IPS-20b (cell line): Measurements from ENCODE around the gene RPAP3.
A peak's percentile ranks its signal among the peaks of the same experiment; 100 is the strongest.

Source experiments
- H3K27ac ChIP-seq: one replicate; pipeline ENCODE4 v1.5.1; 2013; ENCODE audit warnings: low read length
- H3K27me3 ChIP-seq: 2 replicates; pipeline ENCODE4 v1.6.1; 2013; ENCODE audit warnings: mild to moderate bottlenecking, low read length, inconsistent platforms; ENCODE audit not compliant: insufficient read depth
- H3K36me3 ChIP-seq: 2 replicates; pipeline ENCODE4 v1.6.1; 2013; ENCODE audit warnings: low read depth, mild to moderate bottlenecking, inconsistent platforms, low read length, moderate library complexity; ENCODE audit not compliant: insufficient read depth
- H3K4me1 ChIP-seq: 2 replicates; pipeline ENCODE4 v1.6.1; 2013; ENCODE audit warnings: mild to moderate bottlenecking, control low read depth, inconsistent platforms, low read length, moderate library complexity; ENCODE audit not compliant: insufficient read depth
- H3K4me3 ChIP-seq: 2 replicates; pipeline ENCODE4 v1.5.1; 2013; ENCODE audit warnings: mild to moderate bottlenecking, low read length, inconsistent platforms
- H3K9ac ChIP-seq: 2 replicates; pipeline ENCODE4 v1.6.1; 2013; ENCODE audit warnings: low read depth, mild to moderate bottlenecking, inconsistent platforms, low read length, moderate library complexity
- H3K9me3 ChIP-seq: 2 replicates; pipeline ENCODE4 v1.6.1; 2013; ENCODE audit warnings: mild to moderate bottlenecking, low read depth, low read length, inconsistent platforms; ENCODE audit not compliant: insufficient read depth

The RPAP3 gene

GRCh38 chr12:47705566-47706425 is at the start of gene RPAP3:
RPAP3 (minus strand) TSS chr12:47706030; CDS start chr12:47702840, 3,190 bp downstream.
- Histone ChIP-seq H3K27me3 (no peaks in the 10 kb centered on the region), H3K4me3 (peak within 1 kb of the TSS; percentile 87), H3K9ac (peak within 1 kb of the TSS; percentile 94; the same call in 1 of the 2 replicates), H3K9me3 (no peaks in the 10 kb centered on the region), H3K36me3 (peaks cover 9% of the 10 kb centered on the region), H3K4me1 (peaks cover 6% of the 10 kb centered on the region; the same call in 1 of the 2 replicates), H3K27ac (peak within 1 kb of the TSS; percentile 60)

GRCh38 chr12:47754881-47755280 is 49.1 kb upstream of the RPAP3 start:
- Histone ChIP-seq H3K4me3 (no peak overlapping the region), H3K36me3 (no peaks in the 10 kb centered on the region), H3K27me3 (peaks cover 16% of the 10 kb centered on the region; the same call in 1 of the 2 replicates), H3K27ac (no peak overlapping the region), H3K9ac (no peak overlapping the region), H3K4me1 (peaks cover 30% of the 10 kb centered on the region), H3K9me3 (no peaks in the 10 kb centered on the region)

- Histone ChIP-seq H3K27ac (no peak overlapping the region), H3K36me3 (no peaks in the 10 kb centered on the region), H3K9ac (peak overlapping the region; percentile 32; the same call in 1 of the 2 replicates), H3K9me3 (no peaks in the 10 kb centered on the region), H3K27me3 (0 out of 2 replicates have a peak, but pooled peaks cover 11% of the 10 kb centered on the region), H3K4me3 (no peak overlapping the region), H3K4me1 (peaks cover 30% of the 10 kb centered on the region)
These were observed 48.3 kb upstream of the RPAP3 start for GRCh38 chr12:47754126-47754525.

GRCh38 chr12:47753021-47754001 is 47.5 kb upstream of the RPAP3 start:
- Histone ChIP-seq H3K4me3 (no peak overlapping the region), H3K4me1 (peaks cover 28% of the 10 kb centered on the region), H3K9me3 (no peaks in the 10 kb centered on the region), H3K36me3 (no peaks in the 10 kb centered on the region), H3K27ac (no peak overlapping the region), H3K9ac (peak overlapping the region; percentile 32; the same call in 1 of the 2 replicates), H3K27me3 (0 out of 2 replicates have a peak, but pooled peaks cover 11% of the 10 kb centered on the region)

- H3K27ac ChIP-seq: no peak overlapping the region
These were observed 46.7 kb upstream of the RPAP3 start for GRCh38 chr12:47752552-47752951.

GRCh38 chr12:47752121-47752520 is 46.3 kb upstream of the RPAP3 start:
- H3K4me3 ChIP-seq: no peak overlapping the region
- peaks cover 16% of the 10 kb centered on the region for H3K4me1 ChIP-seq

More at GRCh38 chr12:47752552-47752951, 46.7 kb upstream of the RPAP3 start:
- H3K36me3 ChIP-seq: no peaks in the 10 kb centered on the region
- H3K9me3 ChIP-seq: no peaks in the 10 kb centered on the region
- H3K9ac ChIP-seq: no peak overlapping the region
- no peak overlapping the region for H3K4me3 ChIP-seq
- H3K4me1 ChIP-seq: peaks cover 21% of the 10 kb centered on the region
- 0 out of 2 replicates have a peak, but pooled peaks cover 7% of the 10 kb centered on the region for H3K27me3 ChIP-seq

GRCh38 chr12:47751561-47751960 is 45.7 kb upstream of the RPAP3 start:
- H3K9me3 ChIP-seq: no peaks in the 10 kb centered on the region
- no peaks in the 10 kb centered on the region for H3K27me3 ChIP-seq
- H3K4me3 ChIP-seq: no peak overlapping the region
- no peak overlapping the region for H3K9ac ChIP-seq
- H3K36me3 ChIP-seq: no peaks in the 10 kb centered on the region
- peaks cover 16% of the 10 kb centered on the region for H3K4me1 ChIP-seq
- no peak overlapping the region for H3K27ac ChIP-seq

More at GRCh38 chr12:47752121-47752520, 46.3 kb upstream of the RPAP3 start:
- 0 out of 2 replicates have a peak, but pooled peaks cover 2% of the 10 kb centered on the region for H3K27me3 ChIP-seq
- no peak overlapping the region for H3K9ac ChIP-seq
- H3K27ac ChIP-seq: no peak overlapping the region
- H3K9me3 ChIP-seq: no peaks in the 10 kb centered on the region
- no peaks in the 10 kb centered on the region for H3K36me3 ChIP-seq

GRCh38 chr12:47750916-47751470 is 45.2 kb upstream of the RPAP3 start:
- peaks cover 12% of the 10 kb centered on the region for H3K4me1 ChIP-seq
- H3K9me3 ChIP-seq: no peaks in the 10 kb centered on the region
- no peaks in the 10 kb centered on the region for H3K27me3 ChIP-seq
- no peak overlapping the region for H3K9ac ChIP-seq
- no peaks in the 10 kb centered on the region for H3K36me3 ChIP-seq
- no peak overlapping the region for H3K27ac ChIP-seq
- H3K4me3 ChIP-seq: no peak overlapping the region

GRCh38 chr12:47750229-47750798 is 44.5 kb upstream of the RPAP3 start:
- Histone ChIP-seq H3K4me1 (peaks cover 12% of the 10 kb centered on the region), H3K4me3 (no peak overlapping the region), H3K9ac (no peak overlapping the region), H3K9me3 (no peaks in the 10 kb centered on the region), H3K27me3 (no peaks in the 10 kb centered on the region), H3K36me3 (no peaks in the 10 kb centered on the region), H3K27ac (no peak overlapping the region)

- no peak overlapping the region for H3K9ac ChIP-seq
- H3K27ac ChIP-seq: no peak overlapping the region
- no peaks in the 10 kb centered on the region for H3K36me3 ChIP-seq
- H3K4me1 ChIP-seq: peaks cover 9% of the 10 kb centered on the region
- no peak overlapping the region for H3K4me3 ChIP-seq
- no peaks in the 10 kb centered on the region for H3K9me3 ChIP-seq
- no peaks in the 10 kb centered on the region for H3K27me3 ChIP-seq
These were observed 43.1 kb upstream of the RPAP3 start for GRCh38 chr12:47748899-47749298.

- Histone ChIP-seq H3K4me3 (no peak overlapping the region), H3K9me3 (no peaks in the 10 kb centered on the region), H3K4me1 (peaks cover 7% of the 10 kb centered on the region), H3K36me3 (no peaks in the 10 kb centered on the region), H3K9ac (no peak overlapping the region), H3K27ac (no peak overlapping the region), H3K27me3 (no peaks in the 10 kb centered on the region)
These were observed 42.6 kb upstream of the RPAP3 start for GRCh38 chr12:47748507-47748828.
